HCT116 (cell line): ENCODE data around the gene ZHX3. TPM values are rescaled to one million over a fixed set of nuclear protein-coding genes. Genes with fewer than 3 reads are reported as not detected.

Experiments used
- ATAC-seq: fragments of 200-7000 bp; cut with Tn5 transposase; 2 replicates; pipeline ENCODE4 v1.9.1; 2020; ENCODE audit warnings: mild to moderate bottlenecking, moderate library complexity
- BruUV-seq: library from RNA; stranded (reverse); fragments of 400-500 nt; replicated peaks from 2 replicates; lab custom pipeline; 2021; lab: Mats Ljungman, UMichigan
- CTCF ChIA-PET: fragments of 300-600 bp; sonication (Branson Sonifier 250); formaldehyde crosslinking; loops from one replicate; lab custom pipeline; 2021; ENCODE audit warnings: antibody characterized with exemption; lab: Charles Lee
- POLR2A ChIA-PET: fragments of 300-600, 350-600 bp; sonication (Branson Sonifier 250); formaldehyde crosslinking; loops from one replicate; lab custom pipeline; 2021; ENCODE audit warnings: antibody characterized with exemption; lab: Charles Lee
- RAD21 ChIA-PET, 2 experiments: fragments of 300-600 bp; sonication (Branson Sonifier 250); formaldehyde crosslinking; loops; one replicate each; lab custom pipeline; 2023; ENCODE audit warnings: low total read pairs in 2 of 2; ENCODE audit not compliant: uncharacterized antibody in 2 of 2, unreplicated experiment in 2 of 2, low non-redundant PET in 1 of 2; lab: Charles Lee
- DNase-seq: peaks from one replicate; pipeline ENCODE4 v3.0.0-alpha.2; 2010; ENCODE audit warnings: low read depth, low spot score
- H2AFZ ChIP-seq: fragments of 200-600 bp; shearing (Covaris generic), sonication (generic); 2 replicates; pipeline ENCODE4 v1.6.1; 2017; ENCODE audit warnings: low read depth, mixed run types, mixed read lengths, antibody characterized with exemption, low read length; ENCODE audit not compliant: poor library complexity, severe bottlenecking
- H3K27ac ChIP-seq: 2 replicates; pipeline ENCODE4 v1.5.1; 2012; ENCODE audit warnings: low read depth, low read length
- H3K27me3 ChIP-seq: fragments of 200-600 bp; sonication (generic); 2 replicates; pipeline ENCODE4 v1.6.1; 2016; ENCODE audit warnings: mixed run types, low read length, mixed read lengths; ENCODE audit not compliant: insufficient read depth
- H3K36me3 ChIP-seq, 2 experiments: fragments of 200-500 bp in 1 of 2; fragments of 200-600 bp in 1 of 2; sonication (Bioruptor generic) in 1 of 2; sonication (generic) in 1 of 2; 2 replicates each; pipeline versions ENCODE4 v1.5.1 to v1.6.1; 2014 to 2016; ENCODE audit warnings: low read length in 2 of 2, inconsistent platforms in 1 of 2, mixed read lengths in 1 of 2, mixed run types in 1 of 2; ENCODE audit not compliant: insufficient read depth in 2 of 2, control insufficient read depth in 1 of 2
- H3K4me1 ChIP-seq, 2 experiments: fragments of 200-600 bp in 1 of 2; sonication (generic) in 1 of 2; 2 replicates each; pipeline versions ENCODE4 v1.5.1 to v1.6.1; 2012 to 2017; ENCODE audit warnings: low read length in 2 of 2, inconsistent platforms in 1 of 2, mild to moderate bottlenecking in 1 of 2, mixed read lengths in 1 of 2, mixed run types in 1 of 2, moderate library complexity in 1 of 2; ENCODE audit not compliant: insufficient read depth in 2 of 2, control insufficient read depth in 1 of 2
- H3K4me2 ChIP-seq: fragments of 200-600 bp; sonication (generic); 2 replicates; pipeline ENCODE4 v1.6.1; 2017; ENCODE audit warnings: mixed run types, low read length, mixed read lengths
- H3K4me3 ChIP-seq, 2 experiments: fragments of 200-600 bp in 1 of 2; sonication (generic) in 1 of 2; replicated peaks in 1 of 2; 2 replicates each; pipeline ENCODE4 v1.5.1; 2011 to 2016; ENCODE audit warnings: low read length in 2 of 2, control low read depth in 1 of 2, low read depth in 1 of 2, mild to moderate bottlenecking in 1 of 2, mixed read lengths in 1 of 2, mixed run types in 1 of 2
- H3K79me2 ChIP-seq: fragments of 200-600 bp; sonication (generic); 2 replicates; pipeline ENCODE4 v1.6.1; 2017; ENCODE audit warnings: mild to moderate bottlenecking, mixed run types, low read length, moderate library complexity, mixed read lengths; ENCODE audit not compliant: insufficient read depth
- H3K9ac ChIP-seq: fragments of 200-600 bp; sonication (generic); 2 replicates; pipeline ENCODE4 v1.6.1; 2016; ENCODE audit warnings: low read length, mixed read lengths
- H3K9me2 ChIP-seq: fragments of 200-600 bp; sonication (generic), shearing (Covaris generic); 2 replicates; pipeline ENCODE4 v1.6.1; 2017; ENCODE audit warnings: mixed run types, mild to moderate bottlenecking, moderate library complexity; ENCODE audit not compliant: insufficient read depth
- H3K9me3 ChIP-seq, 2 experiments: fragments of 200-500 bp in 1 of 2; fragments of 200-600 bp in 1 of 2; sonication (Bioruptor generic) in 1 of 2; sonication (generic) in 1 of 2; 2 replicates each; pipeline ENCODE4 v1.6.1; 2014 to 2017; ENCODE audit warnings: low read length in 2 of 2, mixed read lengths in 2 of 2, inconsistent platforms in 1 of 2, low read depth in 1 of 2, mild to moderate bottlenecking in 1 of 2, mixed run types in 1 of 2, moderate library complexity in 1 of 2; ENCODE audit not compliant: control insufficient read depth in 1 of 2, insufficient read depth in 1 of 2
- H4K20me1 ChIP-seq: fragments of 200-600 bp; sonication (generic), shearing (Covaris generic); 2 replicates; pipeline ENCODE4 v1.6.1; 2017; ENCODE audit warnings: mixed run types, mild to moderate bottlenecking, moderate library complexity; ENCODE audit not compliant: insufficient read depth
- CEBPB ChIP-seq: IDR thresholded peaks from 2 replicates; pipeline ENCODE4 v1.6.1; 2012; ENCODE audit warnings: low read depth
- CTCF ChIP-seq, 3 experiments: fragments of 200-600 bp in 1 of 3; sonication (generic) in 1 of 3; IDR thresholded peaks in 2 of 3; conservative IDR thresholded peaks in 1 of 3; 2 replicates each; pipeline ENCODE4 v1.5.1; 2012 to 2017; ENCODE audit warnings: low read depth in 2 of 3, low read length in 2 of 3, antibody characterized with exemption in 1 of 3, borderline replicate concordance in 1 of 3, control low read depth in 1 of 3, mild to moderate bottlenecking in 1 of 3, mixed read lengths in 1 of 3, mixed run types in 1 of 3, moderate library complexity in 1 of 3; ENCODE audit not compliant: insufficient read depth in 1 of 3
- JUND ChIP-seq: IDR thresholded peaks from 2 replicates; pipeline ENCODE4 v1.6.1; 2012
- POLR2A ChIP-seq: IDR thresholded peaks from 2 replicates; pipeline ENCODE4 v1.7.0; 2011; ENCODE audit warnings: borderline replicate concordance; ENCODE audit not compliant: insufficient read depth, insufficient read length; ENCODE audit errors: extremely low read depth
- ZBTB33 ChIP-seq: IDR thresholded peaks from 2 replicates; pipeline ENCODE4 v1.6.1; 2011; ENCODE audit warnings: mild to moderate bottlenecking, low read length, moderate library complexity; ENCODE audit not compliant: insufficient replicate concordance; ENCODE audit errors: extremely low read depth
- ZFX ChIP-seq: fragments of 450-650 bp; IDR thresholded peaks from 2 replicates; pipeline ENCODE4 v1.6.1; 2017
- intact Hi-C: fragments of 100-400 bp; cut with micrococcal nuclease; formaldehyde crosslinking; loops from 2 replicates; pipeline ENCODE4 v1.10.0; 2022
- total RNA-seq: library from RNA; stranded (reverse); gene quantifications from one replicate; pipeline ENCODE4 v1.2.1, GENCODE V29; 2021; ENCODE audit not compliant: unreplicated experiment

Gene ZHX3
- total RNA-seq, 1 experiment from 2014 or later, result 13.3 TPM

GRCh38 chr20:41218466-41218865, 99.1 kb downstream of the ZHX3 start (continued):
- TF ChIP-seq CTCF (IDR thresholded peaks at IDR 0.05 in 2 of 3, conservative IDR thresholded peaks at IDR 0.05 in 1 of 3; ENCODE audit: borderline replicate concordance in 1 of 3, insufficient read depth in 1 of 3, low read depth in 2 of 3, low read length in 2 of 3), result no peak
- TF ChIP-seq ZFX, result no peak
- no peak for TF ChIP-seq CEBPB
- no peak for TF ChIP-seq JUND
- TF ChIP-seq, all 23 proteins: peak for 0

GRCh38 chr20:41217422-41217821, 100.1 kb downstream of the ZHX3 start:
- no peak for DNase-seq
- ATAC-seq, result no peak
- H3K4me1 ChIP-seq, result peaks cover 8 to 9% of the 10 kb centered on the region in 2 experiments
- H3K27ac ChIP-seq, result no peak overlapping the region
- no peaks in the 10 kb centered on the region for H3K27me3 ChIP-seq
- no peak overlapping the region for H3K4me2 ChIP-seq
- no peaks in the 10 kb centered on the region for H3K9me2 ChIP-seq
- TF ChIP-seq POLR2A (no peak), ZBTB33 (no peak), CTCF (IDR thresholded peaks at IDR 0.05 in 2 of 3, conservative IDR thresholded peaks at IDR 0.05 in 1 of 3; ENCODE audit: borderline replicate concordance in 1 of 3, insufficient read depth in 1 of 3, low read depth in 2 of 3, low read length in 2 of 3) (no peak), JUND (no peak)
- no peaks in the 10 kb centered on the region for H3K36me3 ChIP-seq
- no peak overlapping the region for H3K4me3 ChIP-seq
- RAD21 ChIA-PET, result no interaction called here
- CTCF ChIA-PET, result interaction anchor here (2.1 kb wide), 1 partner anchor 15 kb away, joined by 10 read pairs; no protein-coding TSS in a partner anchor
- H3K9ac ChIP-seq, result no peak overlapping the region
- POLR2A ChIA-PET, result no interaction called here
- no peak overlapping the region for H2AFZ ChIP-seq
- no peaks in the 10 kb centered on the region for H4K20me1 ChIP-seq
- H3K79me2 ChIP-seq, result no peaks in the 10 kb centered on the region
- no peaks in the 10 kb centered on the region for H3K9me3 ChIP-seq
- BruUV-seq, result no TSS peak
- intact Hi-C loops, result no loop called here
